Colon (tissue), 2 donors: ENCODE results near the gene ITGAD.
"Not testable (repeated sequence)": the region's sequence is repeated elsewhere in the genome, so short reads cannot be mapped to it uniquely, and the experiment has no call there.

Experiments used
- FAIRE-seq: peaks from 2 replicates; lab custom pipeline; 2012; peaks lifted over from hg19 to GRCh38; lab: Jason Lieb, UNC
- donor health status: control.
- donor health status: control.

The ITGAD gene

DNA sequence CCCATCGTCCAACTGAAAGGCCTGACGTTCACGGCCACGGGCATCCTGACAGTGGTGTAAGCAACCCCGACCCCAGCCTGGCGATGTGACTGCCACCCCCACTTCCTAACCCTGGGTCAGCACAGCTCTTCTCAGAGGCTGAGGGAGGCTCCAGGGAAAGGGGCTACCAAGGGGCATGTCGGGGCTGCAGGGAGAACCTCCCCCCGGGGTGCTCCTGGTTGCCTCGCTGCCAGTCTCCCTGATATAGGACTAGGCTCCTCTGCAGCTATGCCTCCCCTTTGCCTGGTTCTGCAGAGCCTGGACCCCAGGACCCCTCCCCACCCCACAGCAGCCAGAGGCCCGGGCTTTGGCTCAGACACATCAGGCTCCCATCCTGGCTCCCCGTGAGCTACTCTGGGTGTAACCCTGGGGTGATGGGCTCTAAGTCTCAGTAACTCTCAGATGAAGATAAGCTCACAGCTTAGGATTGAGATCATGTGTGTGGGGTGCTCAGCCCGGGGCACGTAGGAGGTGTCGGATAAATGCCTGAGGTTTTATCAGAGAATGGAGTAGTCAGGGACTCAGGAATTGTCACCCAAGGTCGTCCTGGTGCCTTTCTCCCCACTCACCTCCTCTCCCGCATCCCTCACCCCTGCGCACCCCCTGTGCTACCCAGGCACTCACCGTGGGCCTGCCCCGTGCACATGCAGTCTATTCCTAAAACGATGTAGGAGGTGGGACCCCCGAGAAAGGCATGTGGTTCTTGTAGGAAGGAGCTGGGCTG, 10.6 kb downstream of the ITGAD start:
- FAIRE-seq = no peak

DNA sequence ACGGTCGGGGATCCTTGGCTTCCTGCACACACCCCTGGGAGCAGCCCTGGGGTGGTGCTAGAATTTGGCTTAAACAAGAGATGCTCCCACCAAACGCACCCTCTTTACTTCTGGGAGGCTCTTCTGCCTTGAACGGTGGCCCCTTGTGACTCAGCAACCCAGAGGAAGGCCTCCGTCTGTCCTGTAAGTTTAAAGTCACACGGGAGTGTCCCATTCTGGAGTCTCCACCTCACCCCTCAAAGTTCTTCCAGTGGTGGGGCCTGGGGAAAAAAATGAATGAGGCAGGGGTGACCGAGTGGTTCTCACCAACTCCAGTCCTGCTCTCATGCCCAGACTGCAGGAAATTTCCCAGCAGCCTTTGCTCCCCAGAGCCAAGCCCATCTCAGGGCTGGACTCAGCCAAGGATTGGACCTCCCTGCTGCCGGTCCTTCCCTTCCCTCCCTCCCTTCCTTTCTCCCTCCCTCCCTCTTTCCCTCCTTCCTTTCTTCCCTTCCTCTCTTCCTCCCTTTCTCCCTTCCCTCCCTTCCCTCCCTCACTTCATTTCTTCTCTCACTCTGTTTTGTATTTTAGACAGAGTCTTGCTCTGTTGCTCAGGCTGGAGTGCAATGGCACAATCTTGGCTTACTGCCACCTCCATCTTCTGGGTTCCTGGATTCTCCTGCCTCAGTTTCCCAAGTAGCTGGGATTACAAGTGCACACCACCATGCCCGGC, 11.4 kb downstream of the ITGAD start:
- FAIRE-seq = no peak

DNA sequence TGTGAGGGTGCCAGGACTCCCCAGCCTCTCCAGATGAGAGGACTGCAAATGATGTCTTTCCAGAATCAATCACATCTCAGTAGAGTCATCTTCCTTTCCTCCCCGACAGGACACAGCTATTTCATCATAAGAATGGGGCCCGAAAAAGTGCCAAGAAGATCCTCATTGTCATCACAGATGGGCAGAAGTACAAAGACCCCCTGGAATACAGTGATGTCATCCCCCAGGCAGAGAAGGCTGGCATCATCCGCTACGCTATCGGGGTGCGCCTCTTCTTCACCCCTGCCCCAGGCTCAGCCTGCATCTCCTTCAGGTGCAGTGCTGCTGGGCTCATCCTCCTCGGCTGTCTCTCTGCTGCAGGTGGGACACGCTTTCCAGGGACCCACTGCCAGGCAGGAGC, 14.3 kb downstream of the ITGAD start:
- FAIRE-seq = no peak

DNA sequence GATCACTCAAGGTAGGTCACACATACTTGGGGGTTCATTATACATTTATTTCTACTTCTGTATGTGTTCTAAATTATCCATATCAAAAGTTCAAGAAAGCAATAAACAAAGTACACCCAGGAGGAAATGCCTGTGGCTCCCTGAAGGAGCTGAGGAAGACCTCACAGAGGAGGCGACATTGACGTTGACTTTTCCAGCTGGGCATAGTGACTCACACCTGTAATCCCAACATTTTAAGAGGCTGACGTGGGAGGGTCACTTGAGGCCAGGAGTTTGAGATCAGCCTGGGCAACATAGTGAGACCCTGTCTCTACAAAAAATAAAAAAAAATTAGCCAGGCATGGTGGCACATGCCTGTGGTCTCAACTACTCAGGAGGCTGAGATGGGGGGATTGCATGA, 16.3 kb downstream of the ITGAD start:
- no peak for FAIRE-seq

DNA sequence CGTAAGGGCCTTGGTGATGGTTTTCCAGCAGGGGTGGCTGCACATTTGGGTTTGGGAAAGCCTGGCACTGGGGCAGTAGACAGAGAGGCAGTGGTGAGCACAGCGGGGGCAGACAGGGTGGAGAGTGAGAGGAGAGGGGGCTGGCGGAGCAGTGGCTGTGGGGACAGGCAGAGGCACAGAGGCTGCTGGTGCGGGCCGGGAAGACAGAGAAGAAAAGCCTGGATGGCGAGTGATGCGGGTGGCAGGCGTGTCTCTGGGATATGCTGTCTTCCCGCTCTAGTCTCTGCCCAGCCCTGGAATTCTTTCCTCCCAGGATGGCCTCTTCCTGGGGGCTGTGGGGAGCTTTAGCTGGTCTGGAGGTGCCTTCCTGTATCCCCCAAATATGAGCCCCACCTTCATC, 16.9 kb downstream of the ITGAD start:
- FAIRE-seq = no peak

DNA sequence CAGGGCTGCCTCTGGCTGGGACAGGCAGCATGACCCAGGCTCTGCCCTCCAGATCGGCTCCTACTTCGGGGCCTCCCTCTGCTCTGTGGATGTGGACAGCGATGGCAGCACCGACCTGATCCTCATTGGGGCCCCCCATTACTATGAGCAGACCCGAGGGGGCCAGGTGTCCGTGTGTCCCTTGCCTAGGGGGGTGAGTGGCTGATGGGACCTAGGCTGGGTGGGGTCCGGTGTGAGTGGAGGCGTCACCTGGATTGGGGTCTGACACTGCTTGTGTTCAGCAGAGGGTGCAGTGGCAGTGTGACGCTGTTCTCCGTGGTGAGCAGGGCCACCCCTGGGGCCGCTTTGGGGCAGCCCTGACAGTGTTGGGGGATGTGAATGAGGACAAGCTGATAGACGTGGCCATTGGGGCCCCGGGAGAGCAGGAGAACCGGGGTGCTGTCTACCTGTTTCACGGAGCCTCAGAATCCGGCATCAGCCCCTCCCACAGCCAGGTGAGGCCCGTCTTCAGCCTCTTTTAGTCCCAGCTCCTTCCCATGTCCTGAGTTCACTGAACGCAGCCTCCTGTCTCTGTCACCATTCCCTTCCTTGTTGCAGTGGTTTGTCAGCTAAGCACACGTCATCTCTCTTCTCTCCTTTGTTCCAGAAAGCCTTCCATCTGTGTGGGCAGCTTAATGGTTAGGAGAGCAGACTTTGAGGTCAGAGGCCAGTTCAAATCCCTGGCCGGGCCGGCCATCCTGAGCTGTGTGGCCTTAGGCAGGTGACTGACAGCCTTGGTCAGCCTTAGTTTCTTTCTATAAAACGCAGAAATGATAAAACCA, 18.1 kb downstream of the ITGAD start:
- FAIRE-seq = no peak

DNA sequence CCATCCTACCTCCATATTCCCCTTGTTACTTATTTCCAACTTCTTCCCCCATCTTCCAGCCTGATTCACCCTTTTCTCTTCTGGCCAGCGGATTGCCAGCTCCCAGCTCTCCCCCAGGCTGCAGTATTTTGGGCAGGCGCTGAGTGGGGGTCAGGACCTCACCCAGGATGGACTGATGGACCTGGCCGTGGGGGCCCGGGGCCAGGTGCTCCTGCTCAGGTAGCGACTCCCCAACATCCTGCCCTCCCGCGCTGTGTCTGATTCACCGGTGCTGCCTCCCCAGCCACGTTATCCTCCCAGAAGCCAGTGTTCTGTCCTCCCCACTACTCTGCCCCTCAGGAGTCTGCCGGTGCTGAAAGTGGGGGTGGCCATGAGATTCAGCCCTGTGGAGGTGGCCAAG, 19.6 kb downstream of the ITGAD start:
- no peak for FAIRE-seq

DNA sequence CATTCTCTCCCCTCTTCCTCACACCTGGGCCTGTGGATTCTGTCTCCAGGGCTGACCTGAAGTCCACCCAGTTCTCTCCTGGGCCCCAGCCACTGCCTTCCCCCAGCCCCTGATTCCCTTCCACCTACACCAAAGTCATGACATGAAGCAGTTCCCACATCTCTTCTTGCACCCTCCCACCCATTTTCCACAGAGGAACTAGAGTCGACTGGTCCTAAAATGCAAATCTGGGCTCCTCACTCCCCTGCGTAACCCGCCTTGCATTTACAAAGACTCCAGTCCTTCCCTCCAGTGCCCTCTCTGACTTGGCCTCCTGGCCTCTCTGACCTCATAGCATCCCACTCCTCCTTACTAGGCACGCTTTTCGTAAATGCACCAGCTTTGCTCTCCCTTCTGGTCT, 20.2 kb downstream of the ITGAD start:
- FAIRE-seq = no peak

DNA sequence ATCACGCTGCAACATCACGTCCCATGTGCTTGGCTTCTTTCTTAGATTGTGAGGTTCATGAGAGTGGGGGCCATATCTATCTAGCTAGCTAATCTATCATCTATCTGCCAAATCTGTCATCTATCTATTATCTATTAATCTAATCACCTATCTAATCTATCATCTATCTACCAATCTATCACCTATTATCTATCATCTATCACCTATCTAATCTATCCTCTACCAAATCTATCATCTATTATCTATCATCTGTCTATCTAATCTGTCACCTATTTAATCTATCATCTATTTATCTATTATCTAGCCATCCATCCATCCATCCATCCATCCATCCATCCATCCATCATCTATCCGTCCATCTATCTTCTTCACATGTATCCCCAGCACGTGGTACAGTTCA, 20.8 kb downstream of the ITGAD start:
- FAIRE-seq = no peak

DNA sequence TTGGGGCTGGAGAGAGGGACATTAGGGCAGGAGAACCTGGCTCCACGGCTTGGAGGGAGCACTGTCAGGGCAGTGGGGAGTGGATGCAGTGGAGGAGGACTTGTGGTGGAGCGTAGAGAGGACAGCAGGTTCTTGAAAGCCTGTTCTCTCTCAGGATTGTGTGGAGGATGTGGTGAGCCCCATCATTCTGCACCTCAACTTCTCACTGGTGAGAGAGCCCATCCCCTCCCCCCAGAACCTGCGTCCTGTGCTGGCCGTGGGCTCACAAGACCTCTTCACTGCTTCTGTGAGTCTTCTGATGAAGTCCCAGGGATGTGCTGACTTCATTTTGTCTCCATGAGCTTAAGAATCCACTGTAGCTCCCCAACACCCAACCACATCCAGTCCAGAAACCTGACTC, 21.6 kb downstream of the ITGAD start:
- no peak for FAIRE-seq

DNA sequence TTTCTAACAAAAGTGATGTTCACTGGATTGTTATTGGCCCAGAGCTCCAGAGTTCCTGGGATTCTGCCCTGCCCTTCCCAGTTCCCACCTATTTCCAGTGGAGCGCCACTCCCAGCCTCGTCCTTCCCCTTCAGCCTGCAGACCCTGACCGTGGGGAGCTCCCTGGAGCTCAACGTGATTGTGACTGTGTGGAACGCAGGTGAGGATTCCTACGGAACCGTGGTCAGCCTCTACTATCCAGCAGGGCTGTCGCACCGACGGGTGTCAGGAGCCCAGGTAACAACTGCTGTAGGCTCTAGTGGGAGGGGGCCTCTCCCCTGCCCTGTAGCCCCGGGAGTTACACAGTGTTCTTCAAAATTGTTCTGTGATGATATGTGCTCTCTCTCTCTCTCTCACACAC, 23.2 kb downstream of the ITGAD start:
- FAIRE-seq = no peak

DNA sequence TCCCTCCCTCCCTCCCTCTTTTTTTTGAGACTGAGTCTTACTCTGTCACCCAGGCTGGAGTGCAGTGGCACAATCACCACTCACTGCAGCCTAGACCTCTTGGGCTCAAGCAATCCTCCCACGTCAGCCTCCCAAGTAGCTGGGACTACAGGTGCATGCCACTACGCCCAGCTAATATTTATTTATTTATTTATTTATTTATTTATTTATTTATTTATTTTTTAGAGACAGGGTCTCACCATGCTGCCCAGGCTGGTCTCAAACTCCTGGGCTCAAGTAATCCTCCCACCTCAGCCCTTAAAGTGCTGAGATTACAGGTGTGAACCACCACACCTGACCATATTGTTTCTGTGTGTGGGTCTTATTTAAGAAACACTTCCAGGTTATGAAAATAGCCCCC, 23.9 kb downstream of the ITGAD start:
- FAIRE-seq = not testable (repeated sequence)

DNA sequence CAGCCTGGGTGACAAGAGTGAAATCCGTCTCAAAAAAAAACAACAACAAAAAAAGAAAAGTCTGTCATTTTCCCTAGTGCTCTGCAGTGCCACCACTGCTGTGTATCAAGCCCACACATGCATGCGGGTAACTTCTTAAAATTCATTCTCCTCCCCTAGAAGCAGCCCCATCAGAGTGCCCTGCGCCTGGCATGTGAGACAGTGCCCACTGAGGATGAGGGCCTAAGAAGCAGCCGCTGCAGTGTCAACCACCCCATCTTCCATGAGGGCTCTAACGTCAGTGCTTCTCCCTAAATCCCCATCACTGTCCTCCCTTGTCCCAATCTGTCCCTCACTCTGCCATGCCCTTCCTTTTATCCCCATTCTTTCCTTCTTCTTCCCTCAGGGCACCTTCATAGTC, 24.8 kb downstream of the ITGAD start:
- FAIRE-seq = no peak

DNA sequence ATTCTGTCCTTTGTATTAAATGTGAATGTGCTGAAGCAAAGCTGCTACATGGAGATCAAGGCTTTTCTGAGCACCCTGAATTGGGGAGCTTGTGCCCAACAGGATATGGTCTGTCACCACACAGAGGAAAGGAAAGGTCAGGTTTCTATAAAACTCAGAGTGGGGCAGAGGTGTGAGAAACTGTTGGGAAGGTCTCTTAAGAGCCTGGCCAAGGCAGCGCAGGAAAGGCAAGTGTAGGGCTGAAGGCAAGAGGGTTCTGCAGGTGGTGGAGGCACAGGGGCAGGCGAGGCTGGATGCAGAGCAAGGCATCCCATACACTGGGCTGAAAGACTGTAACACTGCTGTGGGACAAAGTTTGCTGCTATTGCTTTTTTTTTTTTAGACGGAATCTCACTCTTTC, 26.9 kb downstream of the ITGAD start:
- FAIRE-seq = no peak

DNA sequence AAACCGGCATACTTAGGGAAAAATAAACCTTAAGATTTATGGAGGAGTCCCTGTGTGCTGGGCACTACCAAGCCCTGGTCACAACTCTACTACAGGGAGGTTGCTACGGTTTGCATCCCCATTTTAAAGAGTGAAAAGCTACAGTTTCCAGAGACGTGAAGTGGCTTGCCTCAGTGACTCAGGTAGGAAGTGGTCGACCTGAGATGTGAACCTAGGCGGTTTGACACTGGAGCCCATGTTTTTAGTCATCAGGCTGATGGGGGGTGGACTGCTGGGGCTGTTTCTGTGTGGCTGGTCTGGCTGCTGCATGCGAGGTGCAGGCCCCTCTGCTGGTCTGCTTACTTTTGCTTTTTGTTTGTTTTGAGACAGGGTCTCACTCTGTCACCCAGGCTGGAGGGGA, 28.5 kb downstream of the ITGAD start:
- no peak for FAIRE-seq

DNA sequence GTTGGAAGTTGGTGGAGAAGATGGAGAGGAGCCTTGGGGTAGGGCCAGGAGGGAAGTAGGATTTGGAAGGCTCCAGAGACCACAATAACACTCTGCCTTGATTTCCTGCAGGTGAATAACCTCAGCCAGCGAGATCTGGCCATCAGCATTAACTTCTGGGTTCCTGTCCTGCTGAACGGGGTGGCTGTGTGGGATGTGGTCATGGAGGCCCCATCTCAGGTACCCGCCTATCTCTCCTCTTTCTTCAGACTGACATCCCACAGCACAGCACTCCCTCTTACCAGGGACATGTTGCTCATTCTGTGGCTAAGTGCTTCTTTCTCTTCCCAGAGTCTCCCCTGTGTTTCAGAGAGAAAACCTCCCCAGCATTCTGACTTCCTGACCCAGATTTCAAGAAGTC, 30.1 kb downstream of the ITGAD start:
- no peak for FAIRE-seq

DNA sequence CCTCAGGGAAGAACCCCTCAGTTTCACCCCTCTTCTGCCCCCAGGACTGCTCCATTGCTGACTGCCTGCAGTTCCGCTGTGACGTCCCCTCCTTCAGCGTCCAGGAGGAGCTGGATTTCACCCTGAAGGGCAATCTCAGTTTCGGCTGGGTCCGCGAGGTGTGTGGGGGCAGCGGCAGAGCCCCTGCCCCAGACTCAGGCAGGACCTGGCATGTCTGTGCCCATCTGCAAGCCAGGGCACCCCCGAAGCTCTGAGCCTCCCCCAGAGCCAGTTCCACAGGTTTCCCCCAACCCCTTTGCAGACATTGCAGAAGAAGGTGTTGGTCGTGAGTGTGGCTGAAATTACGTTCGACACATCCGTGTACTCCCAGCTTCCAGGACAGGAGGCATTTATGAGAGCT, 30.7 kb downstream of the ITGAD start:
- FAIRE-seq = no peak

DNA sequence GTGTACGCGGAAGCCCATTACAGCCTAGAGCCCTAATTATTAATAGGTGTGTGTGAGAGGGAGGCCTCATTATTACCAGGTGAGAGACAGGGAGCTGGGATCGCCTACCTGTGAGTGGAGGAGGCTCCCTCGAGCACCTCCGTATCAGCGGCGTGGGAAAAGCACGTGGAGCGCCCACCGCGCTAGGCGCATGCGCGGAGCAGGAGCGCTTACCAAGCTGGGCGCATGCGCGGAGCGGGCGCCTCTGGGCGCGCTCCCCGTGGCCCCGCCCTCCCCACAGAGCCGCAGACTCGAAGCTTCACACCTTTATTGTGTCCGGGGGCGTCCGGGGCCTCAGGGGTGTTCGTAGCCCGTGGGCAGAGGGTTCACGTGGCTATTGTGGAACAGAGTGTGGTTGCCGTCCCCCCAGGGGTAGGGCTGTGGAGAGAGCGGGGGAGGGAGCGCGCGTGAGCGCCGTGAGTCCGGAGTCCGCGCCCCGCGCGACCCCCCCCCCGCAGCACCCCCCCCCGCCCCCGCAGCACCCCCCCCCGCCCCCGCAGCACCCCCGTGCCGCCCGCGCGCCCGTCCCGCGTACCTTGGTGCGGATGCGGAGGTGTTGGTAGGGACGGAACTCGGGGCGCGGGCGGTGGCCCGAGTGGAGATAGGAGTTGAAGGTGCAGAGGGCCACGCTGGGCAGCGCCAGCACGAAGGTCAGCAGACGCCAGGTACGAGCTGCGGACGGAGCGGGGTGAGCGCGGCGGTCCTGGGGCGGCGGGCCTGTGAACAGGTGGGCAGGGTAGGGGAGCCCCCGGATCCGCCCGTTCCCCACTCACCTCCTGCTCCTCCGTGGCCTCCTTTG, 34.5 kb downstream of the ITGAD start:
- FAIRE-seq = no peak

DNA sequence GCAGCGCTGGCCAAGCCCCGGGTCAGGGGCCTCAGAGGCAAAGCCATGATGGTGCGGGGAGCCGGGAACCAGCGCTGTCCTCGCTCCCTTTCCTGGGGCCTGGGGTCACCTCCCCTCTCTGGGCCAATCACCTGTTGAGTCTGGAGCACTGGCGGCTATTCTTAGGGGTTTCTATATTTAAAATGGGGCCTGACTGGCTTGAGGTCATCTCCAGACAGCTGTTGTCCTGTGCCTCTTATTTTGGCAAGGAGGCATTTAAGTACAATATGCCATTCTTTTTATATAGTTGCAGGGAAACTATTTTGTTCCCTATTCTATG, 35.1 kb downstream of the ITGAD start, which contains the start of gene COX6A2:
TSS of gene COX6A2 (minus strand) at position 82 of the 319 bp plus-strand sequence. CDS start at position 47, 35 bp downstream.
- no peak for FAIRE-seq

DNA sequence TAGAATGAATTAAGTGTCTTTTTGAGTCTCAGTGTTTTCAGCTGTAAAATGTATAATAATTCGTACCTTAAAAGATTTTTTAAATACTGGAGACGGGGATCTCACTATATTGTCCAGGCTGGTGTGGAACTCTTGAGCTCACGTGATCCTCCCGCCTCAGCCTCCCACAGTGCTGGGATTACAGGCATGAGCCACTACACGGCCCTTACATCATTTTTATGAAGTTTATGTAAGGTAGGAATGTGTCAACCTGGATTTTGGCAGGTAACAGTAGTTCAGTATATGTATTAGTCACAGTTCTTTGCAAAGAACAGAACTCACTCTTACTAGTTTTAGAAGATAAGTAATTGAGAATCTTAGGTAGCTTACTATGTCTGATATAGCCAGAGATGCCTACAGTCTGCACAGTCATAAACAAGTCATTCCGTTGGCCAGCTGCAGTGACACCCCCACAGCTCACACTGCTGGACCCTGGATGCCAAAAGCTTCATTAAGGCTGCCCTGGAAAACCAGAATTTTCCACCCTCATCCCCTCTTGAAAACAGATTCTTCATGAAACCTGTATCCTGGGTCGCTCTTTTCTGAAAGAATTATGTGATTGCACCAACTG, 35.6 kb downstream of the ITGAD start:
- no peak for FAIRE-seq

DNA sequence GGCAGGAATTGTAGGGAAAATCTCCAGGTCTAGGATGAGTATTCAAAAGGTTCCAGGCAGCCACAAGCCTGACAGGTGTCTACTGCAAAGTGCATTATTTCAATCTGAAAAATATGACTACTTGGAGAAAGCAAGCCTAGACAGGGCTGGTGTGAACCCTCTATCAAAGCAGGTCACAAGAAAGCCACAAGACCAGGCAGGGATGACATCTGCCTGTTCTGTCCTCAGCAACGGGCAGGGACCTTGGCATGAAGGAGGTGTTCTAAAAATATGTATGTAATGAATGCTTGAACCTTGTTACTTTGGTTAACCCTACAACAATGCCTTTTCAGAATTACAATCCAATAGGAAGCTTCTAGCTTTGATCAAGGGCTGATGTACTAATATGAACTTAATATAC, 36.2 kb downstream of the ITGAD start:
- no peak for FAIRE-seq

DNA sequence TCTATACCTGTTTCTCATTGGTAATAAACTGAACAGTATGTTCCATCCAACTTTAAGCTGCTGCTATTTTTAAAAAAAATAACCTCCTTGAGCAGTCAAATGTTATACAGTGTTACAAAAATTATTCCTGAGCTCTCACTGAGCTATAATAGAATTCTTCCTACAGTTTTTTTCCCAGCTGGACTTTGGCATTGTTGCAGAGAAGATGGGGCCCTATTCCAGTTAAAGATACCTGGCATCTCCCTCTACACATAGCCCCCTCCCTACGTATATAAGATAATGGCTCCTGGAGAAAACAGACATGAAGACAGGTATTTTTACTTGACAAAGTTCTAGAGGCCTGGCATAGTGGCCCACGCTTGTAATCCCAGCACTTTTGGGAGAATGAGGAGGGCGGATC, 36.7 kb downstream of the ITGAD start:
- no peak for FAIRE-seq
